Measurements from ENCODE around the gene NOS1.

- TF ChIP-seq CTCF (IDR thresholded peaks at IDR 0.05) (no peak), EZH2 (IDR thresholded peaks at IDR 0.05) (no peak), EZH2phosphoT487 (IDR thresholded peaks at IDR 0.05) (no peak)
These were observed 32.8 kb downstream of the NOS1 start for GRCh38 chr12:117328556-117329100.
